ENCODE measurements around the gene PRKN.

- TF ChIP-seq, protein P1, sequence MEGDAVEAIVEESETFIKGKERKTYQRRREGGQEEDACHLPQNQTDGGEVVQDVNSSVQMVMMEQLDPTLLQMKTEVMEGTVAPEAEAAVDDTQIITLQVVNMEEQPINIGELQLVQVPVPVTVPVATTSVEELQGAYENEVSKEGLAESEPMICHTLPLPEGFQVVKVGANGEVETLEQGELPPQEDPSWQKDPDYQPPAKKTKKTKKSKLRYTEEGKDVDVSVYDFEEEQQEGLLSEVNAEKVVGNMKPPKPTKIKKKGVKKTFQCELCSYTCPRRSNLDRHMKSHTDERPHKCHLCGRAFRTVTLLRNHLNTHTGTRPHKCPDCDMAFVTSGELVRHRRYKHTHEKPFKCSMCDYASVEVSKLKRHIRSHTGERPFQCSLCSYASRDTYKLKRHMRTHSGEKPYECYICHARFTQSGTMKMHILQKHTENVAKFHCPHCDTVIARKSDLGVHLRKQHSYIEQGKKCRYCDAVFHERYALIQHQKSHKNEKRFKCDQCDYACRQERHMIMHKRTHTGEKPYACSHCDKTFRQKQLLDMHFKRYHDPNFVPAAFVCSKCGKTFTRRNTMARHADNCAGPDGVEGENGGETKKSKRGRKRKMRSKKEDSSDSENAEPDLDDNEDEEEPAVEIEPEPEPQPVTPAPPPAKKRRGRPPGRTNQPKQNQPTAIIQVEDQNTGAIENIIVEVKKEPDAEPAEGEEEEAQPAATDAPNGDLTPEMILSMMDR (IDR thresholded peaks at IDR 0.05) = no peak
- TF ChIP-seq POLR2A (IDR thresholded peaks at IDR 0.05) (no peak), EP300 (IDR thresholded peaks at IDR 0.05; ENCODE audit: low read depth) (no peak)
These were observed 76.1 kb downstream of the PRKN start for GRCh38 chr6:162651505-162651904.
